NCI-H1694 treated with DMSO at 0.1 percent for 48 hours (cell line): ENCODE data around the gene AXL.
"Not testable (repeated sequence)": the region's sequence is repeated elsewhere in the genome, so short reads cannot be mapped to it uniquely, and the experiment has no call there.

Experiments used
- DNase-seq: peaks from one replicate; lab custom pipeline; 2025; lab: John Stamatoyannopoulos, UW

Gene AXL

GRCh38 chr19:41206926-41207750 is 11.9 kb upstream of the AXL start:
- no peak for DNase-seq

DNA sequence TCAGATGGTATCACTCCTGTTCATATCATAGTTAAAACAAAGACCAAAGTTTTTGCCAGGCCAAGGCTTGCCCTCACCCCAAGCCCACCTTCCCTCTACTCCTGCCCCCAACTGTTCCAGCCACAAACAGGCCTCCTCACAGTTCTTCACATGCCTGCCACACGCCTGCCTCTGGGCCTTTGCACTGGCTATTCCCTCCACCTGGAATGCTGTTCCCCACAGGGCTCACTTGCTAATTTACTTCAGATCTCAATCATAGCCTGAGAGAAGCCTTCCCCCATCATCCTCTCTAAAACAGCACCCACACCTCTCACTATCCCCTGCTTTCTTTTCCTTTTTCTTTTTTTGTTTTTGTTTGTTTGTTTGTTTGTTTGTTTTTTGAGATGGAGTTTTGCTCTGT is 4.9 kb upstream of the AXL start:
- DNase-seq = no peak

DNA sequence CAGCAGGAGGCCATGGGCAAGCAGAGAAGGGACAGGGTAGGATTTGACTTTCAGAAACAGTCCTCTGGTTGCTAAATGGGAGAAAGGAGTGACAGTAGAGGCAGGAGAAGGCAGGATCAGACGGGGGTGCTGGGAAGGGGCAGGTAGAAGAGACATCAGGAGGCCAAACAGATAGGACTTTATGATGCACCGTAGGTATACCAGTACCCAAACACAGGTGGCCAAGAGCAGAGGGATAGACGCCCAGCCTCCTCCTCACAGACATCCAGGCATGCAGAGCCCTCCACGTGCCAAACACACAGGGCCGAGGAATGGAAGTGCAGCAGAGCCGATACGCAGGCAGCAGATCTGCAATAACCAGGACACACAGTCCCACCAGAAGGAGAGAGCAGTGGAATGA is 1.3 kb upstream of the AXL start:
- DNase-seq = no peak

DNA sequence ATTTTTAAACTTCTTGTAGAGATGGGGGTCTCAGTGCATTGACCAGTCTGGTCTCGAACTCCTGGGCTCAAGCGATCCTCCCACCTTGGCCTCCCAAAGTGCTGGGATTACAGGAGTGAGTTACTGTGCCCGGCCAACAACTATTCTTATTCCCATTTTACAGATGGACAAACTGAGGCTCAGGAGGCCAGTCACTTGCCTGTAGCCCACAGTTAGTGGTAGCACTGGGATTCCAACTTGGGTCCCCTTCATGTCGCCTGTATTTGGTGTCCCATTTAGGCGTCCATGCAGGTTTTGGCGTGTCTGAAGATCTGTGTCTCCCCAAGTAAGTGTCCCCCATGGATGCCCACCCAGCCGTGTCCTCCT is 791 bp upstream of the AXL start:
- no peak for DNase-seq

DNA sequence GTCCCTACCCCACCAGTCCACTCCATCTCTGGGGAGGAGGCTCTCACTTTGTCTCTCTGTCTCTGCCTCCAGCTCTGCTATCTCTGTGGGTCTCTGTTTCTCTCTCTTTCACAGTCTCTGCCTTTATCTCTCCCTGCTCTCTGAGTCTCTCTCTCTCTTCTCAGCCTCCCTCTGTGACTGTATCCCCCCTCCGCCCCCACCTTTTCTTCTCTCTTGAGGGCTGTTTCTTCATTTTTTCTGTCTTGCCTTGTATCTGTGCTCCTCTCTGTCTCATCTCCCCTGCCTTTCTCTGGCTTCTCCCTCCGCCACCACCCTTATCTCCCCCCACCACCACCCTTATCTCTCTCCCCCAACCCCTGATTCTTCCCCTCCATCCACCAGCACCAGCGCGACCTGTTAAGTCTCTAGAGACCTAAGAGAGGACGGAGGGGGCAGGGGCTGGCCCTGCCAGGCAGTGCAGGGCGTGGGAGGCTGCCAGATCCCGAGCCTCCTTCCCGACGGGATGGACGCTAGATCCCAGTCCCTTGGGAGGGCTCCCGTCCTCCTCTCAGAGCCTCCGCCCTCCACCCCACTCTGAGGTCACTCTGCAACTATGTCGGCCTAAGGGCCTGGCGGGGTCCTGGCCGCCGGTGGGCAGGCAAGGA is 1.0 kb downstream of the AXL start:
- DNase-seq = no peak

- DNase-seq = no peak
Measured at GRCh38 chr19:41220811-41221210, 1.8 kb downstream of the AXL start.

DNA sequence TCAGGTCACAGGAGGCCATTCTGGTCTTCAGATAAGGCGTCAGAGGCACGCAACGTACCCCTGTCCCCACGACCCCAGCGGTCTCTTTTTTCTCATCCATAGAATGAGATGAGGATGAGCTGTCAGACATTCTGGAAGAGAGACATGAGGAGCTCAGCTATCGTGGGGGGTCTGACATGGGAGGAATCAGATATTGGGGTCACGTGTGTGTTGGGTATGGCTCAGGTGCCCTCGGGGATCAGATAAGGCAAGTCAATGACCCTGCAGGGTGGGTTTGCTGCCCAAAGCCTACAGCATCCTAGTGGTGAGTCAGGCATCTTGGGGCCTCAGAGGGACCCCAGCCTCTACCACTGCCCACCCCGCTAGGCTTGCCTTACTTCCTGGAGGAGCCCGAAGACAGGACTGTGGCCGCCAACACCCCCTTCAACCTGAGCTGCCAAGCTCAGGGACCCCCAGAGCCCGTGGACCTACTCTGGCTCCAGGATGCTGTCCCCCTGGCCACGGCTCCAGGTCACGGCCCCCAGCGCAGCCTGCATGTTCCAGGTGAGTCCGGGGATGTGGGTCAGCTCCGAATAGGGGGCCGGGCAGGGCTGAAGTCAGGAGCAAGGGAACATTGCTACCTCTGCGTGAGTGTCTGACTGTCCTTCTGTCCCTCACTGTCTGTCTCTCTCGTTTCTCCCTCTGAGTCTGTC is 2.6 kb downstream of the AXL start:
- no peak for DNase-seq

DNA sequence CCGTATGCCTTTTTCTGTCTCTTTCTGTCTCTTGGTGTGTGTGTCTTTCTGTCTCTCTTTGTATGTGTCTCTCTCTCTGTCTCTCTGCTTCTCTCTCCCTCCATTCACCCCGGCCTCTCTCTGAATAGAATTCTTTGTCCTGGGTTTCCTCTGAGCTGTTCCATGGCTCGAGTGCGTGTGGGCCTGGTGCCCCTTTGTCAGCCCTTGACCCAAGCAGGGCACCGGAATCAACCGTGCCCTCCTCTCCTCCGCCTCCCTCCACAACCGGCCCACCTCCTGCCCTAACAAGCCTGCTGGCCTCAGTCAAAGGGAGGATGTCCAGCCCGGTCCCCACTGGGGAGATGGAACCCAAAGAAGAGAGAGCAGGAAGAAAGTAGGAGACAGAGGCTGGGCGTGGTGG is 3.2 kb downstream of the AXL start:
- no peak for DNase-seq

DNA sequence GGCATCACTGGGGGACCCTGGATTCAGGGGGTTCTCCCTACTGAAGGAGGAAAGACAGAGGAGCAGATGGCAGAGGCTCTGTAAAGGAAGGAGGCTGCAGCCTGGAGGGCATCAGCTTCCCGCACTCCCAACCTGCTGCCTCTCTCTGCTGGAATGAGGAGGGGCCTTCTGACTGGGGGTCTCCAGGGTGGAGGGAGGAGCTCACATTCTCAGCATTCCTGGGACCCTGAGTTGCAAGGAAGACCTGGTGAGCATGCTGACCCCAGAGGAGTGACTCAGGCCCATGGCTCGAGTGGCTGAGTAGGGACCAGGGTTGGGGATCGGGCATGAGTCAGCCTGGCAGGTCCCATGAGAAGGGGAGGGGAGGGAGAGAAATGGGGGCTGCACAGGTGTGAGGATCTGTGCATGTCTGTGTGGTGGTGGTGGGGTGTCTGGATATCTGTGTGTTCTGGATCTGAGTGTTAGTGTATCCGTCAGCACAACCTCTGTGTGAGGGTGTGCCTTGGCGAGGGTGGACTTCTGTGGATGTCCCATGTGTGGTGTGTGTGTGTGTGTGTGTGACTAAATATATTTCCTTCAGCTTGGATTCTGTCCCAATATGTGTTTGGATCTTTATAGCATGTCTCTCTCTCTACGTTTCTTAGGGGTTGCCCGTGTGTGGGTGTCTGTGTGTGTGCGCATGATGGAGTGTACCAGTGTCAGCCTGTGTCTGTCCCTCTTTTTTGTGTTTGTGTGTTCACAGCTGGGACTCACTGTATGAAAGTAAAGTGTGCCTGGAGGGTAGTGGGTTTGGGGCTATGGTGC is 4.6 kb downstream of the AXL start:
- no peak for DNase-seq

GRCh38 chr19:41224632-41225031 is 5.6 kb downstream of the AXL start:
- DNase-seq = no peak

DNA sequence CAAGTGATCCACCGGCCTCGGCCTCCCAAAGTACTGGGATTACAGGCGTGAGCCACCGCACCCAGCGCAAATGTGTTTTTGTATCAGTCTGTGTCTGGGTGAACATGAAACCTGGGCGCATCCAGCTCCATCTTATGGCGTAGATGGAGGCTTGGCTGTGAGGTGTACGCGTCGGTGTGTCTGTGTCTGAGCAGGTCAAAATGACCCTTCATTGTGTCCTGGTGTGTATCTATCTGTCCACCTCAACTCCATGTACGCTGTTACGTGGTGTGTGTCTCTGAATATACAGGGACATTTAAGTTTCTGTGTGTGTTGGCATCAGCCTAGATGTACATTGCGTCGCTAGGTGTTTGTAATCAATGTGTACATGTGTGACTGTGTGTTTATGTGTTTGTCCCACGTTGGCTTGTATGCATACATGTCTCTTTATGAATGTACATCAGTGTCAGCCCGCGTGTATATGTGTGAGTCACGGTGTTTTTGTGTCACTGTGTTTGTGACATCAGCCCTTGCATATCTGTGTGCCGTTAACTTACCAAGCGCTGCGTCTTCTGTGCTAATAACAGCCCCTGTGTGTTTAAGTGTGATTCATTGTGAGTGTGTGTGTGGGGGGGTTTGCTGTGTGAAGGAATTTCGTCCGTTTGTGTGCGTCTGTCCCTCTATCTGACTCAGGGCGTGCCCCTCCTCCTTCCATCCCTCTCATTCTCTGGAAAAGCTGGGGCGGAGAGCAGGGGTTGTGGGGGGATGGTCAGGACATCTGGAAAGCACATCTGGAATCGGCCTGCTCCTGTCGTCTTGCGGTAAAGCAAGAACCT is 6.4 kb downstream of the AXL start:
- DNase-seq = no peak

DNA sequence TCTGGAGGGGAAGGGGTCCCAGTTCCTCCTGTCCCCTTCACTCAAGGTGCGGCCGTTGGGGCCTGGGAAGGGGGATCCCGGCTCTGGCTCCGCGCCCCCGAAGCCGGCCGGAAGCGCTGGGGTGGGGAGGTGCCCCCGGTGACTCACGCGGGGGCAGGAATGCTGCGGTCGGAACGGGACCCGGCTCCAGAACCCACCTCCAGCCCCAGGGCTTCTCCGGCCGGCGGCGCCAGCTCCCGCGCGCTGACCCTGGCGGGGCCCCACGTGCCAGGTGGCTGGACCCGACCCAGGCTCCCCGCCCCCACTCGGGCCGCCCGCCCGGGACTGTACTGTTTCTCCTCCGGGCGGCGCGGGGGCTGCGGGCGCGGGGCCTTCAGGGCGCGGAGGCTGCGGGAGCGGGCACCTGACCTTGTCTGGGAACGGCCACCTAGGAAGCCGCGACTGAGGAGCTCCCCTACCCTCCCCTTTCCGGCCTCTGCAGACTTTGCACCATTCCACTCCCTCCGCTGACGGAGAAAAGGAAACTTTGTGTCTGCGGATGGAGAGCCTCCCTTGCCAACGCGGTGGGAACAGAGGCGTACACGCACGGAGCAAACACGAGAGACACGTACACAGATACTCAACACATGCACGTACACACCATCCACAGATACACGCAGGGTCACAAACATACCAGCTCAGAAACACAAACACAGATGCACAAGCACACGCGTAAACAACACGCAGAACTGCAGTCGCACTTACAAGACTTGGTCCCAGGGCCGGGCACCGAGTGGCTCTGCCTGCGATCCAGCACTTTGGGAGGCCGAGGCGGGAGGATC is 7.2 kb downstream of the AXL start:
- no peak for DNase-seq

DNA sequence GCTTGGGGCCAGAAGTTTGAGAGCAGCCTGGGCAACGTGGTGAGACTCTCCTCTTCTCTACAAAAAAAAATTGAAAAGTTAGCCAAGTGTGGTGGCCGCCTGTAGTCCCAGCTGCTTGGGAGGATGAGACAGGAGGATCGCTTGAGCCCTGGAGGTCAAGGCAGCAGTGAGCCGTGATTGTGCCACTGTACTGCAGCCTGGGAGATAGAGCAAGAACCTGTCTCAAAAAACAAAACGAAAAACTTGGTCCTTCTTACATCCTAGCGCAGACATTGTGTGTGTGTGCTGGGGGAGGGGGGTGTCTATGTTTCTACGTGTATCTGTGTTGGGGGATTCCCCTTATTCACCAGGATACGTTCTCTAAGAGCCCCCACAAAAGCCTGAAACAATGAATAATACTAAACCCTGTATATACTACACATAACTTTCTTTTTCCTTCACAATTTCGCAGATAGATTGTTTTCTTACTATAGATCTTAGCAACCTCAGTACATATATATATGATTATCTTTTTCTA is 7.9 kb downstream of the AXL start:
- no peak for DNase-seq

DNA sequence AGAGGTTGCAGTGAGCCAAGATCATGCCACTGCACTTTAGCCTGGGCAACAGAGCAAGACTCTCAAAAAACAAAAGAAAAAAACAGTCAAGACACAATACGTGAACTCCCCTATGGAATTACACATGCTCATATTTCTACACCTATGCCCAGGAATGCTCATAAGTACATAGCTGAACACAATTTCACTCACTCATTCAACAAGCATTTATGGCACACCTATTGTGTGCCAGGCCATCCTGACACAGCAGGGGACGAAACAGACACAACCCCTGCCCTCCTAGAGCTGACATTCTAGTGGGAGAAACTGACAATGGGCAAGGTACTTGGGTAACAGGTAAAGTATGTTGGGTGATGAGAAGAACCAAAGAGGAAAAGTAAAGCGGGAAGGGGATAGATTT is 9.5 kb downstream of the AXL start:
- no peak for DNase-seq

DNA sequence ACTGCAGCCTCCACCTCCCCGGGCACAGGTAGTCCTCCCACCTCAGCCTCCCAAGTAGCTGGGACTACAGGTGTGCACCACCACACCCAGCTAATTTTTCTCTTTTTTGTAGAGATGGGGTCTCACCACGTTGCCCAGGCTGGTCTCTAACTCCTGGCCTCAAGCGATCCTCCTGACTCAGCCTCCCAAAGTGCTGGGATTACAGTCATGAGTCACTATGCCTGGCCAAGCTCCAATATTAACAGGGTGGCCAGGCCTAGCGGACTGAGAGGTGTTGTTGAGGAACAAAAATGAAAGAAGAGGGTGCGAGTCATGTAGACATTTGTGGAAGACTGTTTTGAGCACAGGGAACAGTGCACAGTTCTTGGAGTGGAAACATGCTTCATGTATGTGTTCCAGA is 10.3 kb downstream of the AXL start:
- not testable (repeated sequence) for DNase-seq

DNA sequence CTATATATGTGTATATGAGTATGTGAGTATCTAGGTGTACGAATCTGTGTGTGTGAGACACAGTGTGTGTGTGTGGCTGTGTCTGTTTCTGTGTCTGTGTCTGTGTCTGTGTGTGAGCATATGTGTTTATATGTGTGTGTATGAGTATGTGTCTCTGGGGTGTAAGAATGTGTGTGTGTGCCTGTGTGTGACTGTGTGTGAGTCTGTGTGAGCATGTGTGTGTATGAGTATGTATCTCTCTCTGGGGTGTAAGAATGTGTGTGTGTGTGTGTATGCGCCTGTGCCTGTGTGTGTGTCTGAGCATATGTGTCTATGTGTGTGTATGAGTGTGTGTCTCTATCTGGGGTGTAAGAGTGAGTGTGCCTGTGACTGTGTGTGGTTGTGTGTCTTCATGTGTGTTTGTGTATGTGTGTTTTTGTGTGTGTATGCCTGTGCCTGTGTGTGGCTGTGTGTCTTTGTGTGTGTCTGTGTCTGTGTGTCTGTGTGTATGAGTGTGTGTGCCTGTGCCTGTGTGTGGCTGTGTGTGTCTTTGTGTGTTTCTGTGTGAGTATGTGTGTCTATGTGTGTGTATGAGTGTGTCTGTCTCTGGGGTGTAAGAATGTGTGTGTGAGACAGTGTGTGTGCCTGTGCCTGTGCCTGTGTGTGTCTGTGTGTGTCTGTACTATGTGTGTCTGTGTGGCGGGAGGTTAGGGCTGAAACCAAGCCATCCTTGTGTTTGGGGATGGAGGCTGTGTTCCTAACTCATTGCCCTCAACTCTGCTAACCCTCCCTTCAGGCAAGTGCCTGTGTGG is 11.2 kb downstream of the AXL start:
- no peak for DNase-seq

DNA sequence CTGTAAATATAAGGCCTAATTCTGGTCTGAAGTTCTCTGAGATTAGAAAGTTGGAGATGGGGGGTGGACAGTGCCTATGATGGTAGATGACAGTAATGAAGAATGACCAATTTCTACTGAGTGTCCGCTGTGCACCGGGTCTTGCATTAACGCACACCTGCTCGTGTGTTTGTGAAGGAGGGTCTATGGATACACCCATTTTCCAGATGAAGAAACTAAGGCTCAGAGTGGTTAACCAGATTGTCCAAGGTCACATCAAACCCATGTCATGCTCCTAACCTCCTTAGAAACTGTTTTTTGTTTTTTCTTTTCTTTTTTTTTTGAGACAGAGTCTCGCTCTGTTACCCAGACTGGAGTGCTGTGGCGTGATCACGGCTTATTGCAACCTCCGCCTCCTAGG is 13.7 kb downstream of the AXL start:
- no peak for DNase-seq

DNA sequence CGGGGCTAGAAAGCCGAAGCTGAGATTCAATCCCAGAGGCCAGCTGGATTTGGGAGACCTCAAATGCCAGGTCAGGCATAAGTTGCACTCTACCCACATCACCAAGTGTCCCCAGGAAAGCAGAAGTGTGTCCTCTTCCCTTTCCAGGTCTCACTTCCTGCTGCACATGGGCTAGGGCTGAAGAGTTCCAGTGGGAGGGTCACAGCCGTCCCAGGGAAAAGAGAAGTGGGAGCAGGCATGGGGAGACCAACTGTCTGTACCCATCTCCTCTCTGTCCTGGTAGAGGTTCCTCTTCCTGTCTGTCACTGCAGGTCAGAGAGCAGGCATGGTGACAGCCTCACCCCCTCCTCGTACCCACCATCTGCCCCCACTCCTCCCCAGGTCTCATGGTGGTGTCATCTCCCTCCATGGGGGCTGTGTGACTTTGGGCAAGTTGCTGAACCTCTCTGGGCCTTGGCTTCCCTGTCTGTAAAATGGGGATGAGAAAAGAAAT is 14.8 kb downstream of the AXL start:
- DNase-seq = no peak

DNA sequence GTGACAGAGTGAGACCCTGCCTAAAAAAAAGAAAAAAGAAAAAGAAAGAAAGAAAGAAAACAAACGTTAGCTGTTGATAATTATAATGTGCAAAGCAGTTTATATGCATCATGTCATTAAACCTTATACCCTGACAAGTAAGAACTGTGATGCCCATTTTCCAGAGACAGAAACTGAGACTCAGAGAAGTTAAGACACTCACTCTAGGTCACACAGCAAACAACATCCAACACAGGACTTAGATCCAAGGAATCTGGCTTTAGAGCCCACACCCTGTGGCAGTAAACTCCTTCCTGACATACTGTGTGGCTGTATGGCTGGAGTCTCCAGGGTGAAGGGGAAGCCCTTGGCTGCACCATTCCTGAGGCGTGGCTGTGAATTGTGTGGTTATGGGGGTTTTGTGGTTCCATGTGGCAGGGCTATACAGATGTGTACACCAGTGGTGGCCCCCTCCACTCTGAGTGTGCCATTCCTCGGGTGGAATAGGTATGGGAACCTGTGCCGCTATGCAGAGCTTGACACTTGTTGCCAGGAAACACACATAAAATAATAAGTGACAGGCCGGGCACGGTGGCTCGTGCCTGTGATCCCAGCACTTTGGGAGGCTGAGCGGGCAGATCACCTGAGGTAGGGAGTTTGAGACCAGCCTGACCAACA is 15.6 kb downstream of the AXL start:
- no peak for DNase-seq
